ENCODE results near the gene ANKRD65.

ANKRD65 gene

GRCh38 chr1:1426496-1427105, 5.5 kb upstream of the ANKRD65 start:
- Histone ChIP-seq H3K9me3 (ENCODE audit: control insufficient read depth, insufficient read depth, low read length) (no peaks in the 10 kb centered on the region), H3K27me3 (ENCODE audit: control insufficient read depth, insufficient read depth, low read length) (no peaks in the 10 kb centered on the region), H3K9ac (ENCODE audit: low read depth, low read length) (no peak overlapping the region), H3K4me3 (ENCODE audit: low read depth, low read length) (no peak overlapping the region), H3K4me1 (ENCODE audit: control insufficient read depth, insufficient read depth, low read length) (no peaks in the 10 kb centered on the region), H3K36me3 (ENCODE audit: control insufficient read depth, insufficient read depth, low read length) (no peaks in the 10 kb centered on the region)

- Histone ChIP-seq H3K4me3 (ENCODE audit: low read depth, low read length) (no peak overlapping the region), H3K9me3 (ENCODE audit: control insufficient read depth, insufficient read depth, low read length) (no peaks in the 10 kb centered on the region), H3K9ac (ENCODE audit: low read depth, low read length) (no peak overlapping the region), H3K27me3 (ENCODE audit: control insufficient read depth, insufficient read depth, low read length) (no peaks in the 10 kb centered on the region), H3K36me3 (ENCODE audit: control insufficient read depth, insufficient read depth, low read length) (no peaks in the 10 kb centered on the region), H3K4me1 (ENCODE audit: control insufficient read depth, insufficient read depth, low read length) (peaks cover 2% of the 10 kb centered on the region)
These were observed 4.8 kb upstream of the ANKRD65 start for GRCh38 chr1:1425753-1426495.

- Histone ChIP-seq H3K36me3 (ENCODE audit: control insufficient read depth, insufficient read depth, low read length) (no peaks in the 10 kb centered on the region), H3K9ac (ENCODE audit: low read depth, low read length) (no peak overlapping the region), H3K4me3 (ENCODE audit: low read depth, low read length) (no peak overlapping the region), H3K27me3 (ENCODE audit: control insufficient read depth, insufficient read depth, low read length) (no peaks in the 10 kb centered on the region), H3K4me1 (ENCODE audit: control insufficient read depth, insufficient read depth, low read length) (peaks cover 2% of the 10 kb centered on the region), H3K9me3 (ENCODE audit: control insufficient read depth, insufficient read depth, low read length) (no peaks in the 10 kb centered on the region)
These were observed 4.3 kb upstream of the ANKRD65 start for GRCh38 chr1:1425426-1425752.

- Histone ChIP-seq H3K4me1 (ENCODE audit: control insufficient read depth, insufficient read depth, low read length) (peaks cover 2% of the 10 kb centered on the region), H3K4me3 (ENCODE audit: low read depth, low read length) (no peak overlapping the region), H3K9ac (ENCODE audit: low read depth, low read length) (no peak overlapping the region), H3K36me3 (ENCODE audit: control insufficient read depth, insufficient read depth, low read length) (no peaks in the 10 kb centered on the region), H3K9me3 (ENCODE audit: control insufficient read depth, insufficient read depth, low read length) (no peaks in the 10 kb centered on the region), H3K27me3 (ENCODE audit: control insufficient read depth, insufficient read depth, low read length) (no peaks in the 10 kb centered on the region)
These were observed 3.6 kb upstream of the ANKRD65 start for GRCh38 chr1:1424707-1425106.

- H3K9me3 ChIP-seq (ENCODE audit: control insufficient read depth, insufficient read depth, low read length): no peaks in the 10 kb centered on the region
- H3K9ac ChIP-seq (ENCODE audit: low read depth, low read length): no peak overlapping the region
- H3K4me3 ChIP-seq (ENCODE audit: low read depth, low read length): no peak overlapping the region
- H3K4me1 ChIP-seq (ENCODE audit: control insufficient read depth, insufficient read depth, low read length): peaks cover 2% of the 10 kb centered on the region
- no peaks in the 10 kb centered on the region for H3K27me3 ChIP-seq (ENCODE audit: control insufficient read depth, insufficient read depth, low read length)
- H3K36me3 ChIP-seq (ENCODE audit: control insufficient read depth, insufficient read depth, low read length): no peaks in the 10 kb centered on the region
These were observed 2.1 kb upstream of the ANKRD65 start for GRCh38 chr1:1423245-1423597.

GRCh38 chr1:1422465-1423244, 1.6 kb upstream of the ANKRD65 start:
- H3K4me1 ChIP-seq (ENCODE audit: control insufficient read depth, insufficient read depth, low read length): peaks cover 2% of the 10 kb centered on the region
- no peaks in the 10 kb centered on the region for H3K9me3 ChIP-seq (ENCODE audit: control insufficient read depth, insufficient read depth, low read length)
- no peak overlapping the region for H3K4me3 ChIP-seq (ENCODE audit: low read depth, low read length)
- H3K36me3 ChIP-seq (ENCODE audit: control insufficient read depth, insufficient read depth, low read length): no peaks in the 10 kb centered on the region
- H3K27me3 ChIP-seq (ENCODE audit: control insufficient read depth, insufficient read depth, low read length): no peaks in the 10 kb centered on the region
- H3K9ac ChIP-seq (ENCODE audit: low read depth, low read length): no peak overlapping the region

GRCh38 chr1:1421907-1422464, 910 bp upstream of the ANKRD65 start:
- Histone ChIP-seq H3K36me3 (ENCODE audit: control insufficient read depth, insufficient read depth, low read length) (no peaks in the 10 kb centered on the region), H3K9me3 (ENCODE audit: control insufficient read depth, insufficient read depth, low read length) (no peaks in the 10 kb centered on the region), H3K4me3 (ENCODE audit: low read depth, low read length) (no peak overlapping the region), H3K9ac (ENCODE audit: low read depth, low read length) (no peak overlapping the region), H3K27me3 (ENCODE audit: control insufficient read depth, insufficient read depth, low read length) (no peaks in the 10 kb centered on the region), H3K4me1 (ENCODE audit: control insufficient read depth, insufficient read depth, low read length) (peaks cover 4% of the 10 kb centered on the region)

GRCh38 chr1:1420654-1421141, 378 bp downstream of the ANKRD65 start:
- Histone ChIP-seq H3K27me3 (ENCODE audit: control insufficient read depth, insufficient read depth, low read length) (no peaks in the 10 kb centered on the region), H3K4me3 (ENCODE audit: low read depth, low read length) (no peak overlapping the region)

GRCh38 chr1:1419813-1420653, 1.0 kb downstream of the ANKRD65 start:
- peak overlapping the region; percentile 60 for H3K9ac ChIP-seq (ENCODE audit: low read depth, low read length)
- H3K9me3 ChIP-seq (ENCODE audit: control insufficient read depth, insufficient read depth, low read length): no peaks in the 10 kb centered on the region
- no peaks in the 10 kb centered on the region for H3K27me3 ChIP-seq (ENCODE audit: control insufficient read depth, insufficient read depth, low read length)
- peaks cover 4% of the 10 kb centered on the region for H3K4me1 ChIP-seq (ENCODE audit: control insufficient read depth, insufficient read depth, low read length)
- no peak overlapping the region for H3K4me3 ChIP-seq (ENCODE audit: low read depth, low read length)
- H3K36me3 ChIP-seq (ENCODE audit: control insufficient read depth, insufficient read depth, low read length): no peaks in the 10 kb centered on the region

More at GRCh38 chr1:1420654-1421141, 378 bp downstream of the ANKRD65 start:
- H3K4me1 ChIP-seq (ENCODE audit: control insufficient read depth, insufficient read depth, low read length): peaks cover 4% of the 10 kb centered on the region
- H3K36me3 ChIP-seq (ENCODE audit: control insufficient read depth, insufficient read depth, low read length): no peaks in the 10 kb centered on the region
- peak overlapping the region; percentile 50 for H3K9ac ChIP-seq (ENCODE audit: low read depth, low read length)
- no peaks in the 10 kb centered on the region for H3K9me3 ChIP-seq (ENCODE audit: control insufficient read depth, insufficient read depth, low read length)

- Histone ChIP-seq H3K9me3 (ENCODE audit: control insufficient read depth, insufficient read depth, low read length) (no peaks in the 10 kb centered on the region), H3K9ac (ENCODE audit: low read depth, low read length) (peak overlapping the region; percentile 60), H3K4me3 (ENCODE audit: low read depth, low read length) (no peak overlapping the region)
These were observed 1.7 kb downstream of the ANKRD65 start for GRCh38 chr1:1419363-1419812.

More at GRCh38 chr1:1419363-1419812, 1.7 kb downstream of the ANKRD65 start:
- Histone ChIP-seq H3K27me3 (ENCODE audit: control insufficient read depth, insufficient read depth, low read length) (no peaks in the 10 kb centered on the region), H3K4me1 (ENCODE audit: control insufficient read depth, insufficient read depth, low read length) (peaks cover 4% of the 10 kb centered on the region), H3K36me3 (ENCODE audit: control insufficient read depth, insufficient read depth, low read length) (no peaks in the 10 kb centered on the region)
